Sigmoid colon (tissue), 7 donors: ENCODE data around the gene PRKCI. TPM values are rescaled to one million over a fixed set of nuclear protein-coding genes. Genes with fewer than 3 reads are reported as not detected.

Experiments
- DNase-seq: peaks from one replicate; pipeline ENCODE4 v3.0.0-alpha.2; 2019
- H3K27ac ChIP-seq, 4 donors: fragments of 200-600 bp; sonication (generic); one replicate each; pipeline ENCODE4 v1.5.1; 2016 to 2019; ENCODE audit warnings: mild to moderate bottlenecking in 1 of 4
- H3K27me3 ChIP-seq, 3 donors: fragments of 200-600 bp; sonication (generic); one replicate each; pipeline ENCODE4 v1.5.1; 2019; ENCODE audit warnings: mild to moderate bottlenecking in 1 of 3
- H3K36me3 ChIP-seq, 4 donors: fragments of 200-600 bp; sonication (generic); one replicate each; pipeline ENCODE4 v1.5.1; 2016 to 2019
- H3K4me1 ChIP-seq, 4 donors: fragments of 200-600 bp; sonication (generic); one replicate each; pipeline ENCODE4 v1.5.1; 2017 to 2019
- H3K4me3 ChIP-seq, 4 donors: fragments of 200-600 bp; sonication (generic); one replicate each; pipeline ENCODE4 v1.5.1; 2017 to 2019; ENCODE audit warnings: mild to moderate bottlenecking in 2 of 4, moderate library complexity in 1 of 4
- H3K9me3 ChIP-seq, 4 donors: fragments of 200-600 bp in 3 of 4; sonication (generic) in 3 of 4; one replicate each; pipeline versions ENCODE4 v1.5.1 to v1.6.1; 2013 to 2019
- CTCF ChIP-seq, 4 experiments: fragments of 450-650 bp in 3 of 4; fragments of 200-600 bp in 1 of 4; IDR thresholded peaks; one replicate each; pipeline ENCODE4 v1.5.1; 2016 to 2019; ENCODE audit warnings: antibody characterized with exemption in 4 of 4, mild to moderate bottlenecking in 3 of 4, moderate library complexity in 2 of 4
- EP300 ChIP-seq, 4 donors: sonication (generic); formaldehyde crosslinking; IDR thresholded peaks; one replicate each; pipeline ENCODE4 v1.6.1; 2017; ENCODE audit warnings: antibody characterized with exemption in 4 of 4
- POLR2A ChIP-seq, 2 donors: fragments of 450-650 bp; IDR thresholded peaks; one replicate each; pipeline ENCODE4 v1.6.1; 2016; ENCODE audit warnings: antibody characterized with exemption in 2 of 2, mild to moderate bottlenecking in 2 of 2, moderate library complexity in 2 of 2
- POLR2AphosphoS5 ChIP-seq, 4 donors: sonication (generic); formaldehyde crosslinking; IDR thresholded peaks; one replicate each; pipeline ENCODE4 v1.6.1; 2017; ENCODE audit warnings: antibody characterized with exemption in 4 of 4
- WGBS, 2 donors: extraction: QIAGEN DNeasy Blood & Tissue Kit; methylation state at CpG; one replicate each; pipeline ENCODE4 v1.1.7; 2013; 5-methylcytosine and 5-hydroxymethylcytosine counted together
- intact Hi-C: fragments of 100-400 bp; cut with DNase I; formaldehyde crosslinking; loops from one replicate; pipeline ENCODE4 v1.15.1; 2023
- polyA plus RNA-seq, 3 donors: library from polyadenylated mRNA; stranded (reverse); fragments of 200-250 nt; gene quantifications; one replicate each; pipeline ENCODE4 v1.2.3, GENCODE V29; 2013
- small RNA-seq, 3 donors: library from RNA; depleted of rRNA; stranded (forward); fragments of <200 nt; gene quantifications; one replicate each; pipeline ENCODE3, GENCODE V24; 2016
- total RNA-seq, 4 donors: library from RNA; depleted of rRNA; stranded (reverse); fragments of >200 nt; gene quantifications; one replicate each; pipeline ENCODE4 v1.1.0, GENCODE V29; 2016
- donor health status: healthy with polysubstance abuse.
- donor health status: Bipolar disorder and iron deficiency.
- donor health status: healthy.

The PRKCI gene
- total and polyA plus RNA-seq, 7 donors: 11.8 to 33.2 (median 23.9) TPM

GRCh38 chr3:170354760-170355159 is 132.5 kb downstream of the PRKCI start:
- TF ChIP-seq POLR2A (IDR thresholded peaks at IDR 0.05) (no peak), CTCF (IDR thresholded peaks at IDR 0.05) (no peak), POLR2AphosphoS5 (IDR thresholded peaks at IDR 0.05) (no peak), EP300 (IDR thresholded peaks at IDR 0.05) (no peak)
- DNase-seq: no peak
- WGBS, 2 donors: 94 to 96% methylated on average over 4 of the region's 4 CpGs

More at GRCh38 chr3:170354760-170355159, 132.5 kb downstream of the PRKCI start:
- Histone ChIP-seq H3K27me3 (no peaks in the 10 kb centered on the region), H3K36me3 (no peaks in the 10 kb centered on the region), H3K9me3 (no peaks in the 10 kb centered on the region), H3K4me1 (peaks cover 0 to 28% (median 15%) of the 10 kb centered on the region in 4 donors), H3K4me3 (no peak overlapping the region), H3K27ac (no peak overlapping the region)
- intact Hi-C loops: loop anchor here (5.0 kb wide), 2 partner anchors 47 to 387 kb away; partner anchors contain the start of gene SEC62

Small RNA genes within 50 kb of the gene (small RNA-seq; reads per million reads assigned to genes)
- gene RF00019: 0 reads per million in 3 donors

Other genes with a start within 250 kb of the PRKCI start
- 1 to 10 TPM in 2 of 4 donors, under 1 TPM in 1, not detected in 1; 0.16 to 2.3 (median 1.1) TPM for gene GPR160, start 184.4 kb upstream of the PRKCI start, total RNA-seq
- gene GPR160, start 184.4 kb upstream of the PRKCI start, polyA plus RNA-seq: 10 to 100 TPM; 27.6 to 93.7 (median 70.7) TPM
- 10 to 100 TPM; 56.4 to 85.9 (median 70.3) TPM for gene PHC3, start 40.7 kb upstream of the PRKCI start, total RNA-seq
- 10 to 100 TPM in 1 of 3 donors, 1 to 10 TPM in 2; 3.0 to 12.6 (median 4.6) TPM for gene PHC3, start 40.7 kb upstream of the PRKCI start, polyA plus RNA-seq
- gene SKIL, start 135.3 kb downstream of the PRKCI start, total RNA-seq: 10 to 100 TPM; 24.8 to 52.6 (median 29.8) TPM
- 10 to 100 TPM in 2 of 3 donors, 1 to 10 TPM in 1; 6.0 to 14.6 (median 12.4) TPM for gene SKIL, start 135.3 kb downstream of the PRKCI start, polyA plus RNA-seq
- 10 to 100 TPM in 3 of 4 donors, 1 to 10 TPM in 1; 4.6 to 22.2 (median 16.6) TPM for gene CLDN11, start 196.4 kb downstream of the PRKCI start, total RNA-seq
- 1 to 10 TPM in 2 of 3 donors, under 1 TPM in 1; 0.23 to 6.0 (median 3.2) TPM for gene CLDN11, start 196.4 kb downstream of the PRKCI start, polyA plus RNA-seq